ENCODE results near the gene ZNF532.

DNA sequence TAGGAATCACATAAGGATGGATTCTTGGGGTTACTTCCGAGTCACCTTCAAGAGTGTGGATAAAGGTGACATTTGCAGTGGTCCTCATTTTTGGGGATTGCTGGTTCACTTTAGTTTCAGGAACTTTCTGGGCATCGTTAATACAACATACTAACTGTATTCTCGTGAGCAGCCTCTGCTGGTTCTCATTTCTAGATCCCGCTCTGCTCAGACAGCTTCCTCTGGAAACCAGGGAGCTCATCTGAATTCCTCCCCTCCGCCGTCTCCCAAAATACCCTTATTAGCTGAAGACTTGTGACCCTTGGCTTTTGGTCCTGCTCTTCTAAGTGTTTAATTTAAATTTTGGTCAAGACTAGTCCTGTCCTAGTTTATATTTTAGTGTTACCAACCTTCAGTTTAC is 64.5 kb downstream of the ZNF532 start:
- TF ChIP-seq, protein P1, sequence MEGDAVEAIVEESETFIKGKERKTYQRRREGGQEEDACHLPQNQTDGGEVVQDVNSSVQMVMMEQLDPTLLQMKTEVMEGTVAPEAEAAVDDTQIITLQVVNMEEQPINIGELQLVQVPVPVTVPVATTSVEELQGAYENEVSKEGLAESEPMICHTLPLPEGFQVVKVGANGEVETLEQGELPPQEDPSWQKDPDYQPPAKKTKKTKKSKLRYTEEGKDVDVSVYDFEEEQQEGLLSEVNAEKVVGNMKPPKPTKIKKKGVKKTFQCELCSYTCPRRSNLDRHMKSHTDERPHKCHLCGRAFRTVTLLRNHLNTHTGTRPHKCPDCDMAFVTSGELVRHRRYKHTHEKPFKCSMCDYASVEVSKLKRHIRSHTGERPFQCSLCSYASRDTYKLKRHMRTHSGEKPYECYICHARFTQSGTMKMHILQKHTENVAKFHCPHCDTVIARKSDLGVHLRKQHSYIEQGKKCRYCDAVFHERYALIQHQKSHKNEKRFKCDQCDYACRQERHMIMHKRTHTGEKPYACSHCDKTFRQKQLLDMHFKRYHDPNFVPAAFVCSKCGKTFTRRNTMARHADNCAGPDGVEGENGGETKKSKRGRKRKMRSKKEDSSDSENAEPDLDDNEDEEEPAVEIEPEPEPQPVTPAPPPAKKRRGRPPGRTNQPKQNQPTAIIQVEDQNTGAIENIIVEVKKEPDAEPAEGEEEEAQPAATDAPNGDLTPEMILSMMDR (conservative IDR thresholded peaks at IDR 0.05) = no peak
- TF ChIP-seq EZH2 (IDR thresholded peaks at IDR 0.05; ENCODE audit: low read depth) = no peak
